Gastroesophageal sphincter (tissue), 3 donors: Measurements from ENCODE around the gene ZSCAN9.

Experiments used
- EP300 ChIP-seq: sonication (generic); formaldehyde crosslinking; IDR thresholded peaks from one replicate; pipeline ENCODE4 v1.6.1; 2017; ENCODE audit warnings: antibody characterized with exemption, mild to moderate bottlenecking
- POLR2A ChIP-seq, 2 donors: fragments of 450-650 bp; IDR thresholded peaks; one replicate each; pipeline ENCODE4 v1.6.1; 2017; ENCODE audit warnings: antibody characterized with exemption in 2 of 2, mild to moderate bottlenecking in 2 of 2, moderate library complexity in 1 of 2
- POLR2AphosphoS5 ChIP-seq: sonication (generic); formaldehyde crosslinking; IDR thresholded peaks from one replicate; pipeline ENCODE4 v1.6.1; 2017; ENCODE audit warnings: antibody characterized with exemption
- TF ChIP-seq, protein P1 (sequence below), 4 experiments: fragments of 200-600 bp in 2 of 4; fragments of 450-650 bp in 2 of 4; sonication (generic) in 1 of 4; IDR thresholded peaks; one replicate each; pipeline ENCODE4 v1.5.1; 2017 to 2019; ENCODE audit warnings: antibody characterized with exemption in 4 of 4, mild to moderate bottlenecking in 2 of 4, moderate library complexity in 2 of 4

GRCh38 chr6:28240471-28240870 is 15.4 kb downstream of the ZSCAN9 start:
- TF ChIP-seq POLR2A (IDR thresholded peaks at IDR 0.05) (no peak), EP300 (no peak), POLR2AphosphoS5 (no peak)
- TF ChIP-seq, protein P1, sequence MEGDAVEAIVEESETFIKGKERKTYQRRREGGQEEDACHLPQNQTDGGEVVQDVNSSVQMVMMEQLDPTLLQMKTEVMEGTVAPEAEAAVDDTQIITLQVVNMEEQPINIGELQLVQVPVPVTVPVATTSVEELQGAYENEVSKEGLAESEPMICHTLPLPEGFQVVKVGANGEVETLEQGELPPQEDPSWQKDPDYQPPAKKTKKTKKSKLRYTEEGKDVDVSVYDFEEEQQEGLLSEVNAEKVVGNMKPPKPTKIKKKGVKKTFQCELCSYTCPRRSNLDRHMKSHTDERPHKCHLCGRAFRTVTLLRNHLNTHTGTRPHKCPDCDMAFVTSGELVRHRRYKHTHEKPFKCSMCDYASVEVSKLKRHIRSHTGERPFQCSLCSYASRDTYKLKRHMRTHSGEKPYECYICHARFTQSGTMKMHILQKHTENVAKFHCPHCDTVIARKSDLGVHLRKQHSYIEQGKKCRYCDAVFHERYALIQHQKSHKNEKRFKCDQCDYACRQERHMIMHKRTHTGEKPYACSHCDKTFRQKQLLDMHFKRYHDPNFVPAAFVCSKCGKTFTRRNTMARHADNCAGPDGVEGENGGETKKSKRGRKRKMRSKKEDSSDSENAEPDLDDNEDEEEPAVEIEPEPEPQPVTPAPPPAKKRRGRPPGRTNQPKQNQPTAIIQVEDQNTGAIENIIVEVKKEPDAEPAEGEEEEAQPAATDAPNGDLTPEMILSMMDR (IDR thresholded peaks at IDR 0.05): no peak
